GM12892 (cell line): ENCODE results near the gene ABL1.

ENCODE experiments used
- POLR2A ChIP-seq: IDR thresholded peaks from 2 replicates; pipeline ENCODE4 v1.6.1; 2011; ENCODE audit warnings: low read depth, low read length, control low read depth
- POLR2AphosphoS5 ChIP-seq: IDR thresholded peaks from 2 replicates; pipeline ENCODE4 v1.6.1; 2011; ENCODE audit warnings: low read depth, low read length, control low read depth
- TAF1 ChIP-seq: IDR thresholded peaks from 2 replicates; pipeline ENCODE4 v1.6.1; 2011; ENCODE audit warnings: low read depth, mild to moderate bottlenecking, control low read depth, low read length, borderline replicate concordance

DNA sequence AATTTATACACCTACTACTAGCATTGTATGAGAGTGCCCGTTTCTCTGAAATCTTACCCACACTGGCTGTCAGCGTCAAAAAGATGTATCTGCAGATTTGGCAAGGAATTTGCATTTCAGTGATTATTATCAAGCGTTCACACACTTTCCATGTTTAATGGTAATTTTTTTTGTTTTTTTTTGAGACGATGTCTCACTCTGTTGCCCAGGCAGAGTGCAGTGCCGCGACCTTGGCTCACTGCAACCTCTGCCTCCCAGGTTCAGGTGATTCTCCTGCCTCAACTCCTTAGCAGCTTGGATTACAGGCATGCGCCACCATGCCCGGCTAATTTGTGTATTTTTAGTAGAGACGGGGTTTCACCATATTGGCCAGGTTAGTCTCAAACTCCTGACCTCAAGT lies 14.3 kb downstream of the ABL1 start:
- TF ChIP-seq POLR2AphosphoS5: no peak
- TF ChIP-seq POLR2A: no peak
- no peak for TF ChIP-seq TAF1
